GM18505 (cell line): ENCODE measurements around the gene FOXP2.

Experiments used
- ATAC-seq: cut with Tn5 transposase; IDR thresholded peaks from one replicate; pipeline ENCODE4 v1.9.1; 2021; ENCODE audit not compliant: unreplicated experiment
- POLR2A ChIP-seq: IDR thresholded peaks from 4 replicates; pipeline ENCODE4 v1.6.1; 2011; ENCODE audit warnings: borderline replicate concordance; ENCODE audit not compliant: insufficient read depth, insufficient read length; ENCODE audit errors: extremely low read depth

The FOXP2 gene

DNA sequence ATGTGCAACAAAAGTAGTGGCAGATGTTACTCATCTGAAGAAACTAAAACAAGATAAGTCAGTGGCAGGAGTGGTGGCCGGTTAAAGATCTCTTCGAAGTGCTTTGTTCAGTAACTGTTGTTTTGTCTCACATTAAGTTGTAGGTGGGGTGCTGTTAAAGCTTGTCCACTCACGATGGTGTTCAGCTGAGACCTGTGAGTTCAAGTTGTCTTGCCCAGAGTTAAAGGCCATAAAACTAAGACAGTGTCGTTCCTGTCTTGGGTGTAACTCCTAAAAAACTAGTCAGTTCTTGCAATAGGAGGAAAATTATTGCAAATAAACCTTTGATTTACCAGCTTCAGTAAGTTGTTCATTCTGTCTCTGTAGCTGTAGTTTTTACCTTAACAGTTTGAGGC is 857 bp upstream of the FOXP2 start:
- TF ChIP-seq POLR2A = no peak
- ATAC-seq = no peak

DNA sequence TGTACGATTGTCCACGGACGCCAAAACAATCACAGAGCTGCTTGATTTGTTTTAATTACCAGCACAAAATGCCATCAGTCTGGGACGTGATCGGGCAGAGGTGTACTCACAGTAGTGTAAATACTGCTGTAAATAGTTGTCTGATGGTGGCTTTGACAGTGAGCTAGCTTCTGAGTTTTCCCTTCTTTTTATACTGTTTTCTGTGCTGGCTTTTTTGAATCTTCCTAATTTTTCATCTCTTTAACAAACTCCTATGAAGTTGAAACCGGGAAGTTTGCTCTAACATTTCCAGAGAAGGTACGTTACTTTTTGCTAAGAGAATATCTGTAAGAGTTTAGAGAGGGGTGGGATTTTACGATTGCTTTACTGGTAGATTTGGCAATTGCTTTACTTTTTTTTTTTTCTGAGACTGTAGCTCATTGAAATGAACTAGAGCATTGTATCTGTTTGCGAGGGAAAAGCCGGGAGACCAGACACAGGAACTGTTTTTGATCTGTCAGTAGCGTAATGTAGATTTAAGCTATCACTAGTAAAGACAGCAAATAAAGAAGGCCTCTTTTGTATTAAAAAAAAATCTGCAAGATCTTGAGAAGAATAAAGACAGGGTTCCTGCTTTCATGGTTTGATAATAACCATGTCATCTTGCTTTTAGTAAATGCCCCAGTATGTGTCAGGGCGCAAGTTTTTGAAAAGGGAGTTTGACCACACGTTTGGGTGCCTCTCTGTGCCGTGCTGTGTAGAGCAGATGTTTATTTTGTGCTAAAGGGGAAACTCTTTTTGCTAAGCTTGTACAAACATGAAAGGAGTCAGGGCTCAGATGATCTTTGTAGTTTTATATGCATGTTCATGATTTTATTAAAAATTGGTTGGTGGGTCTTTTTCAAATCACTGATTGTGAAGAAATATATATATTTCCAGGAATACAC is 712 bp downstream of the FOXP2 start:
- no peak for TF ChIP-seq POLR2A
- no peak for ATAC-seq

DNA sequence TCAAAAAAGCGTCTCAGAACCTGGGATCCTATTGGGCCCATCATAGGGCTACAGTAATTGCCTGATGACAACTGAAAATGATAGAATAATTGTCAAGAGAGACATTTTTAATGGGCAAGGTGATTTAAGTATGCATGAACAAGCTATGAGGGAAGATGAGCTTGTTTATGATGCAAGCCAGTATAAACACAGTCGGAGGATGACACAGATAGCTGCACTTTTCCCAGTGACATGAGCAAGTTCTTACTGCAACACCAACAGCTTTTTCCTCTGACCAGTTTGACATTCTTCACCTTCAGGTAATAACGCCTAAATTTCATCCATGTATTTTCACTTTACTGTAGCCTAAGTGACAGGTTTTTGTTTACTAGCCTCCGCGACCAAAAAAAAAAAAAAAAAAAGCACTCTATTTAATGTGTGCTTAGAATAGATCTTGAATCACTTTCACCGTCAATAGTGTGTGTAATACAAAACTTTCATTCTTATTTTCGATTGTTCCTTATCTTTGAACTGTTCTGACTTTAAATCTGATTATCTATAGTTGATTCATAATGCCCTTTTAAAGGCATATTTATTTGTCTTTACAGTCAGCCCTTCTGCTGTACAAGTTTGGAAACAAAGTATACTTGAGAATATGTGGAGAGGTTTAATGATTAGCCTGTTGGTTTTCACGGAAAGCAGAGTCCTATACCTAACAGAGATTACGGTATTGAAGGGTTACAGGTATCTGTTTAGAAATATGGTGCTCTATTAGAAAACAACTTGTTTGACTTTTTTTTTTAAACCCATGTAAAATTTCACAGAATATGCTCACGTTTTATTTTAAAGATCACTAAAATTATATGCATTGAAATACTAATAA is 1.7 kb downstream of the FOXP2 start:
- ATAC-seq = no peak
- no peak for TF ChIP-seq POLR2A

DNA sequence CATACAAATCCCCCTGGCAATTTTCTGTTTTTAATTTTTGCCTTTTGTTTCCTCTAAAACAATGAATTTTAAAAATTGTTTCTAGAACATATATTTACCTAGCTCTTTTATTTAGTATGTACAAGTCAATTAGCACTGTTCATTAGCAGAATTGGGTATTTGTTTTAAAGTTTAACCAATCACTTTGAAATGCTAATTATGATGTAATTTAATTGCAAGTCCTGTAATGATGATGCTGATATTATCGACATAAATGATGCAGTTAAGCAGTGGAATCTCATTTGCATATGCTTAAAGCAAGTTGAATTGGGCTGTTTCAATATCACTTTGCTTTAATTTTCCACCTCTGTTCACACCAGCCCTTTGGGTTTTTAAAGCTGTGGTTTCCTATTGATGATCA is 2.7 kb downstream of the FOXP2 start:
- TF ChIP-seq POLR2A = no peak
- no peak for ATAC-seq

DNA sequence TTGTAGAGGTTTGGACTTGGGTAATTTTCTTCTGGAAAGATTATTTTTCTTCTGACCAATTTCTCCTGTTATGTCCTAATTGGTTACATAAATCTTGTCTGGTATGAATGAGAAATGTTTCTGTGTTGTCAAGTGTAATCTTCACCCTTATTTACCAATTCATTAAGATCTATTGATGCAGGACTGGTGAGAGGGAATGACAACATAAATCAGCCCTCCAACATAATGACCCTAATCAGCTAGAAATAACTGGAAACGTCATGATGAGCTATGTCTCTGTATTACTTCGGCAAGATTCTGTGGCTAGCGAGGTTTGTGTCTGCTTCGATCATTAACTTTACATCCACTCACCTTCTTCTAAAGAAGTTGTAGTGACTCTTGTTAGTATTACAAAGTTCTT is 3.5 kb downstream of the FOXP2 start:
- no peak for TF ChIP-seq POLR2A
- ATAC-seq = no peak

DNA sequence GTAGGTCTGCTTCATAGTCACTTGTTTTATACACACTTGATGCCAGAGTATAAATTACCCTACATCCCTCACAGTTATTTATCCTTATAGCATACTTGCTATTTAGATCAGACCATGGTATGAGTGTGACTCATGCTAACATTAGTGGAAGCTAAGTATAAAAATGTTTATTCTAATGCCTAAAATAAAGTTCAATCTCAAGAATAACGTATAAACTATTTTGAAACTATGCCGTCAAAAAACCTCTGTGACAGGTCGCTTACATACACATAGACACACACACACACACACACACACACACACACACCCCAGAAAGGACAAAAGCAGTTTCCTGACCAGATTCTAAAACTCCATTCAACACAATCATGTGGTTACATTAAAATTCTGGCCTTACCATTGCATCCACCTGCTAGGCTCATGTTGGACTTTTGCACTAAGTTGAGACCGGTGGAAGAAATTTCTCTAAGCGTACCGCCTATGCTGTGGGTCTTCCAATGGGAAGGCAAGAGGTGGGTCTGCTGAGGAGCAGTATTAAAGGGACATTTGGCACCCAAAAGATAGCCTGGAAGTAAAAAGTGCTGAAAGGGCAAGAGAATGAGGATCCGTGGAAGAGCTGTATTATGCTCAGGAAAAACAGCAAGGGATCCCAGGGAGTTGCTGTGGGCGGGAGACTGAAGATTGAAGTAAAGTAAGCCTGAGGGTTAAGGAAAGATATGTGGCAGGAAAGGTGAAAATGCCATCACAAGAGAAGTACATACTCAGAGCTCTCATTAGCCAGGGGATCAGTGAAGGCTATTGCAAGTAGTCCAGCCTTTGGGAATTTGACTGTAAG is 5.0 kb downstream of the FOXP2 start:
- no peak for ATAC-seq
- no peak for TF ChIP-seq POLR2A

DNA sequence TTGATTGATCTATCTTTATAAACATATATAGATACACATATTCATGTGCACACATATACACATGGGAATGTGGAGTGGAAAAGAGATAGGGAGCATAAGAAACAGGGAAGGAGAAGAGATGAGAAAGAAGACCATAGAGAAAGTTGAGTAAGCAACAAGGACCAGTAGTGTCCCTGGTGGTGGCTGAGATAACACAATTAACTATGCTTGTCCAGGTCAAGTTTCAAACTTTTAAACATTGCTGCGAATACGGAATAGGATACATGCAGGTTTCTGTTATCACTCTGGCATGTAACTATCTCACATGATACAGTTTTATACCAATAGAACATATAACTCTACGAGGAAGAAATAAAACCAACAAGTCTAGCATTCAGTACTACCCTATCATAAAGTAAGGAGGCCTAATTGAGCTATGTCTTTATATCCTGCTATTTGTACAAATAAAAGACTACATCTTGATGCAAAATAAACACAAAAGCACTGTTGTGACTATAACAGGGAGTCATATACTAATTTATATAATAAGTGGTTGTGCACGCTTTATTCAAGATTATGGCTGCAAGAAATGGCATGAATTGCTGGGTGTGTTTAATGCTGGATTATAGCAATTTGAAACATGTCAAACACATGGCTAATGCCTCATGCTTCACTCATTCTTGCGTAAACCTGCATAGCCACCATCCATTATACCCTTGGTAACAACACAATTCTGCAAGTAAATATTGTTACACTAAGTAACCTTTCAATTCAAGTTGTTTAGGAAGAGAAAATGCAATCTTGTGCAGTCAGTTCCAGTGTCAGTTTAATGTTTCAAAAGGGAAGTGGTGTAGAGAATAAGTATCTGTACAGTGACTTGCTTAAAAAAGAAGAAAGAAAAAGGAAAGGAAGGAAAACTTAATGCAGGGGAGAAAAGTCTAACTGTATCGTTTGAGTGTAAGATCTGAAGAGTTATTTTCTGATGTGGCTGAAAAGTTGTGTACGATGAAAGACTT is 8.2 kb downstream of the FOXP2 start:
- ATAC-seq = no peak
- TF ChIP-seq POLR2A = no peak

DNA sequence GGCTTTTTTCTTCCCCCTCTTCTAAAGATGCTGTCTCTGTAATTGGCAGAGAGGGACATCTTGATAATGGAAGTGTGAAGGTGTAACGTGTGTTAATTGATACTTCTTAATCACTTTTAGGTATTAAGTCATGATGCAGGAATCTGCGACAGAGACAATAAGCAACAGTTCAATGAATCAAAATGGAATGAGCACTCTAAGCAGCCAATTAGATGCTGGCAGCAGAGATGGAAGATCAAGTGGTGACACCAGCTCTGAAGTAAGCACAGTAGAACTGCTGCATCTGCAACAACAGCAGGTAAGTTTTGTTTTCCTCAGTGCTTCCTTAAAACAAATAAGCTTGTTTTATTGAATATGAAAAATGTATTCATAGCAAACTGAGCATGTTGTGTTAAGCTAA is 11.8 kb downstream of the FOXP2 start:
- no peak for ATAC-seq
- no peak for TF ChIP-seq POLR2A

DNA sequence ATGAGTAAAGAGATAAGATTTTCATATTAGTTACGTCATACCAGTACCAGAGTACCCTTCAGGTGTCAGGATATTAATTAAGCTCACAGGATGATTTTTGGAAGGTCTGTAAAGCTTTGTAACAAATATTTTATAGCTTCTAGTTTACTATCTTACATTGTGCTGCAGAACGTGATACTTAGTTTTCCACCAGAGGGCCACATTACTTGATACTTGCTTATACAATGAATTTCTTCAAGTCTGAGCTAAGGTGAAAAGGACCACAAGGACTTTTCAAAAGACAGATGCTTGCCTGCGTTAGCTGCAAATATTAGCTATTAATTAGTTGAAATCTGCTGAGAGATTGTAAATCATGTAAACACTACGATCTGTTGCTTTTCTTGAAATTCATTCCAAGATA is 12.2 kb downstream of the FOXP2 start:
- ATAC-seq = no peak
- no peak for TF ChIP-seq POLR2A

DNA sequence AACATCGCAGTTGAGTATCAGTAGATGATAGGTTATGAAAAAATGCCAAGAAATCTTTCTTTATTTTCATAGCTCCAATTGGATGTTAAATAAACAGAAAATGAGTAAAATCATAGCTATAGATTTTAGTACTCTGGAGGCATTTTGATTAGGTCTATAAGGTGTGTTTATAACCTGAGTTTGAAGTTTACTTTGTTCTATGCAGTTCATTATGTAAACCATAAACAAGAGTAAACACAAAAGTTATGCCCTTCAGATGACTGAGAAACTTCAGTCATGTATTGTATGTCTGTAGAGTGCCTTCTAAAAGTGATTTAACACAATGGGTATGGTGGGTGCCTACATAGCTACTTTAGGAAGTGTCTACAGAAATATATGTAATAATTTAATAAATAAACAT is 13.6 kb downstream of the FOXP2 start:
- TF ChIP-seq POLR2A = no peak
- ATAC-seq = no peak

DNA sequence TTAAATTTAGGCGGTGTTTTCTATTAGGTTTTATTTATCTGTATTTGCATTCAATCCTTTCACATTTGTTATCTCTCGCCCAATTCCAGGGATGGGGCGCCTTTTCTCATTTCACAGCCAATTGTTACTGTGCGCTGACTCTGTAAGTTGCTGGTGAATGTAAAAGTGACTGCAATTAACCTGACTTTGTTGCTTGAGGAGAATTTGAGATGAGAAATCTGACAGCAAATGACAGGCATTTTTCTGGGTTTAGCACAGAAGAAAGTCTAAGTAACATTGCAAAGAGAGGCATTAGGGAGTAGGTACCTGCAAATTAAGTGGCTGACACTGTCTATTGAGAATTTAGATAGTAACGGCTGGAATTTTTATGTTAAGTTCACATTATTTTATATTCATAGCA is 16.6 kb downstream of the FOXP2 start:
- ATAC-seq = no peak
- TF ChIP-seq POLR2A = no peak

DNA sequence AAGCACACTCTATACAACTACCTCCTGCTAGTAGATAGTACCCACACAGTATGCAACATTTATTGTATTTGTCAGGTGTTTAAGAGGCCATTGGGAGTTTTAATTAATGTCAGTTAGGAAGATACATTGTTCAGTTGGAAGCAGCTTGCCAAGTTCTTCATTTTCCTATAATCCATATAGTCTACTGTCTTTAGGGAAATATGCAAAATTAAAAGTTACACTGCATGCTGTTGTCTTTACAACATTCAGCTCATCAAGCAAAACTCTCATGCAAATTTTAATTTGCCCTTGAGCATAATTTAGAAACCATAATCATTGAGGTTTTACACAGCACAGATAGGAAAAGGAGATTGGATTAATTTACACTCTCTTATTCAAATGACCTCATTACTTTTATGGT is 17.4 kb downstream of the FOXP2 start:
- TF ChIP-seq POLR2A = no peak
- no peak for ATAC-seq
